GM19193 (cell line): Measurements from ENCODE around the gene MYH9.

ENCODE experiments used
- POLR2A ChIP-seq: IDR thresholded peaks from 4 replicates; pipeline ENCODE4 v1.6.1; 2011; ENCODE audit not compliant: insufficient read depth, insufficient read length; ENCODE audit errors: extremely low read depth

Gene MYH9

DNA sequence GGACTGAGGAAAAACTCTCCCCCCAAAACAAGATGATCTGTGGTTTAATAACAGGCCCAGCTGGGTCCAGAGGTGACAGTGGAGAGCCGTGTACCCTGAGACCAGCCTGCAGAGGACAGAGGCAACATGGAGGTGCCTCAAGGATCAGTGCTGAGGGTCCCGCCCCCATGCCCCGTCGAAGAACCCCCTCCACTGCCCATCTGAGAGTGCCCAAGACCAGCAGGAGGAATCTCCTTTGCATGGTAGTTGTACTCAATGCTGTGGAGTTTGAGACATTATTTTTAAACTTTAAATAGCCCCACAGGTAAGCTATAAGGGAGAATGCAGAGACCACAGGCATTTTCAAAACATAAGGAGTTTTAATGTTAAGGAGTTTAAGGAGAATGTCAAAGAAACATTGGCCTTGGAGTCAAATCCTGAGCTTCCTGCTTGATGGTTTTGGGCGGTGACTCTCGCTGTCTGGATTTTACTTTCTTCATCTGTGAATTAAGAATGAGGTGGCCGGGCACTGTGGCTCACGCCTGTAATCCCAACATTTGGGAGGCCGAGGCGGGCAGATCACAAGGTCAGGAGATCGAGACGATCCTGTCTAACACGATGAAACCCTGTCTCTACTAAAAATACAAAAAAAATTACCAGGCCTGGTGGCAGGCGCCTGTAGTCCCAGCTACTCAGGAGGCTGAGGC, 128.0 kb downstream of the MYH9 start:
- TF ChIP-seq POLR2A = no peak

DNA sequence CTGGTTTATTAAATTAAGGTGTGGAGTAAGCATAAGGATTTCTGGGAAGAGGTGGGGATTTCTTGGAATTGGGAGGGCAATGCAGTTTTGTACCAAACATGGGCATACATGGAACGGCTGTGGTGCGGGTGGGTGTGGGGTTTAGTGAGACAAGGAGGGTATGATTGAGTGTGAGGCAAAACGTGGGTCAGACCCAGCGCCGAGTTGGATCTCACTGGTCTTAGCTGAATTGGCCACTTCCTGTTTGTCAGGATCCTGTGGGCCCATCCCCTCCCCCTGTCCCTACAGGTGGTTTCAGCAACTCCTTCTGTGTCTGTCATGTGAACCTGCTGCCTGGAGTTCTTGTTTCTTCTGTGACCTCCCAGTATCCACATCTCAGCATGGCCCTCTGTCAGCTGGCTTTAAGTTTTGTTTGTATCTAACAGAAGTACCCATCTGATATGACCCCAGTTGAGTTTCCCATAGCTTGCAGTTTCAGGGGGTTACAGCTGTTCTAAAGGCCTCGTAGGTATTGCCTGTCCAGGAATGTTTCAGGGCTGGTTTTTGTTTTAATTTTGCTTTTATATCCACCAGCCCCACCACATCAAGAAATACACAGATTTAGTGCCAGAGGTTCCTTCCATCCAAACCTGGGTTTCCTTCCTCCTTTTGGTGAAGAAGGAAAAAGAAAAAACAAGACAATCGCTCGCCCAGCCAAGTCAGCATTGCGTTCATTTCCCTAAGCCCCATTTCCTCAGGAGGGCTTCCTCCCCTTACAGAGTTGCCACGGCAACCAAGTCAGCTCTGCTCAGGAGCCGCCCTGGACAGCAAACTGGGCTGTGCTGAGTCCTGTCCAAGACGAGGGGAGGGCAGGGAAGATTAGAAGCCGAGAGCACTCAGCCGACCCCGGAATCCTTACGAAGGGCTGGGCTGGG, 128.8 kb downstream of the MYH9 start:
- no peak for TF ChIP-seq POLR2A

DNA sequence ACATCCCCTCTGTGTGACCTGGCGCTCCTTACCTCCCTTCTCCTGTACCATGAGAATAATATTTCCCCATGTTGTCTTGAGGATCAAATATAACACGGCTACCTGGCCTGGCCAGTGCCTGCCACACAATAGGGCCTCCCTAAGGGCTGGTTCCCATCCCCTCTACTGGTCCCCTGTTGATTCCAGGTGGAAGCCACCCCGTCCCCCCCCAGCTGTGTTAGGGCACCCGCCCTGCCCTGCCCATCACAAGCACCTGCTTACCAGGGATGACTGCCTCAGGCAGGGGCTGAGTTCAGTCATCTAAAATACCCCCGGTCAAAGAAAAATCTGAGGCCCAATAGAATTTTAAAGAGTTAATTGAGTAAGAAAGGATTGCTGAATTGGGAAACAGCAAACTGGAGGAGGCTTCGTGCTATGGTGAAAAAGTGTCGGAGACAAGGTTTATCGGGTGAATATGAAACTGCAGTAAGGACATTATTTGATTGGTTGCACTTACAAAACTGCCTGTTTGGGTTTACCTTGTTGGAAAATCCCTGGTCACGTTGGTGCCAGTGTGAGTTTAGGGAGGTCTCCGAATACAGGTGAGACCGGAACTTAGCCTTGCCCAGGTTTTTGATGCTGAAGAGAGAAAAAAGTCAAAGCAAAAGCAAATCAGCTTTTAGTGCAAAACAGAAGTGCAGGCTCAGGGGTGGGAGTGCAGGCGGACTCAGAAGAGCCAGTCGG, 129.7 kb downstream of the MYH9 start:
- no peak for TF ChIP-seq POLR2A

DNA sequence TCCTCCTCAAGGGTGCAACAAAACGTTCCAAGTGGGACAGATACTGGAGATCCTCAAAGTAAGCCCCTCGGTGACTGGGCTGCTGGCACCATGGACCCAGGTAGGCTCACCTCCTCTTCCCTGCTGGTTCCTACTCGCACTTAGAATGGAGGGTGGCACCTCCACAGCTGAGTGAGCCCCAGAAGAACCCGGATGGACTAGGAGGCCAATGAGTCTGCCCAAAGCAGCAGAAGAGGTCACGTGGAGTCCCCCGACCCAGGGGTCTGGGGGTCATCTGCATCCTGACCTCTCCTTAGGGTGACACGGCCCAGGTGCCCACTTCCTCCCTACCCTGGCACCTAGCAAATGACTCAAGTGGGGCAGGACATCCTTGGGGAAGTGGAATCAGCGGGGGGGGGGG, 130.5 kb downstream of the MYH9 start:
- TF ChIP-seq POLR2A = no peak

DNA sequence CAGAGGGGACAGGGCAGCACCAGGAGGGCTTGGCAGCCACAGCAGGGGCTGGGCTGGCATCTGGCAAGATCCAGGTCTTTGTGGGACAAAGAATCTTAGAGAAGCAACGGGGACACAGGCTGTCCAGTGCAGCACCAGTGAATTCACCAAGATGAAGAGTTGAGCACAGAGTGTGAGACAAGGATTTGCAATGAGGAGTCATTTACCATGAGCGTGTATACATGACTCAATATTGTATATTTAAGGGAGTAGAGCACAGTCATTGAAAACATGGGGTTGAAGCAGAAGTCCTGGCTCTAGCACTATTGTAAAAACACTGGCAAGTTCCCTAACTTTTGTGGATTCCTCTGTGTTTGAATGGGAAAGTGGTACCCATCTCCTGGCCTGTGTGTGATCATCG, 131.3 kb downstream of the MYH9 start:
- TF ChIP-seq POLR2A = no peak

DNA sequence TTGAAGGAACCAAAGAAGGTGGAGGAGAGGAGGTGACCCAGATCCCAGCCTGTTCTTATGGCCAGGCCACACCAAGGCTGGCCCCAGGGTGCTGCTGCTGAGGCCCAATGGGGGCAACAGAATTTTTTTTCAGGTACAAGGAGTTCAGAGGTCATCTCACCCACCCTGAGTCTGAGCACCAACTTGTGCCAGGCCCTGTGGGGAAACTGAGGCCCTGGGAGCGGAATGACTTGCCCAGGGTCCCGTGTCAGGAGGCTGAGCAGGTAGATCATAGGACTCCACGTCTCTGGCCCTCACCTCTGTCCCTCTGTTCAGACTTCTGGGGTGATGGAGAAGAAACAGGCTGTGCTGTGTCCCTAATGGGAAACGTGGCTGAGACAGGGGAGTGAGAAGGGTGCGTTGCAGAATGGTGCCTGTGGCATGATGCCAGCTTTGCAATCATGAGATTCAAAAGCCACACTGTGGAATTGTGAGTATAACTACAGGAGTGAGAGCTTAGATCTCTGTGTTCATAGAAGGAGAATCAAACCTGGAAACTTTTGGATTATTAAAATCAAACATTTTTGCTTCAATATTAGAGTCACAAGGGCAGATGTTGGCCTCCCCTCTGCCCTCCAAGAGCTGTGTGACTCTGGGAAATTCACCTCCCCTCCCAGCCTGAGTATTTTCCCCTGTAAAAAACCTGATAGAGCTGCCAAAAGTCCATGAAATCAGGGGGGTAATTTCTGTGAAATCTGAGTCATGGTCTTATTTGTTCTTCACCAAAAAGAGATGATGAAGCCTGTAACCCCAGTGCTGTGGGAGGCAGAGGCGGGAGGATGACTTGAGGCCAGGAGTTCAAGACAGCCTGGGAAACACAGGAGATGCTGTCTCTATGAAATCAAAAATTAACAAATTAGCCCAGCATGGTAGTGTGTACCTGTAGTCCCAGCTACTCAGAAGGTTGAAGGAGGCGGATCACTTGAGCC, 134.0 kb downstream of the MYH9 start:
- TF ChIP-seq POLR2A = no peak

DNA sequence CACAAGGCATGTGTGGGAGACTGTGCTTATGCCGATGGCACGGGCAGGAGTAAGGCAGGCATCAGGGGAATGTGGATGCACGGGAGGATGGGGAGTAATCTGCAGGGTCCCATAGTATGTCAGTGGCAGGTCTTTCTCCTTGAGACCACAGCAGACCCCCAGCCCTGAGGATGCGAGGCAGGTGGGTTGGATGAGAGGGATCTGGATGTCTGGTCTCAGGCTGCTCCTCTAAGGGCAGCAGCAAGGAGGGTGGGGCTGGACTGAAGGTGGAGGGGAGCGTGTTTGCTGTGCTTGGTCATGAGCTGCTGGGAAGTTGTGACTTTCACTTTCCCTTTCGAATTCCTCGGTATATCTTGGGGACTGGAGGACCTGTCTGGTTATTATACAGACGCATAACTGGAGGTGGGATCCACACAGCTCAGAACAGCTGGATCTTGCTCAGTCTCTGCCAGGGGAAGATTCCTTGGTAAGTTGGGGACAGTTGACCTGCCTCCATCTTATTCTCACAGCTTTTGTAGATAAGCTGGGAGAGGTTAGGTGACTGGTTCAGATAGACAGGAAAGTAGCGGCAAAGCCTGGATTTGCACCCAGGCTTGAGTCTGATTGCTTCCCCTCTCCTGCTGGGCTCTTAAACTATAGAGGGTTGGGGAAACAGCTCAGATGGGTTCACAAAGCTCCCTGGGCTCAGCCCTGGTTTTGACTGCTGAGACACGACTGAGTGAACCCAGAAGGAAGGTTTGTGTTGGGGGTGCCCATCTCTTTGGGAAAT, 134.8 kb downstream of the MYH9 start, which contains the start of gene APOL1:
Gene APOL1 (plus strand): TSS at position 380 of the 769 bp plus-strand sequence. CDS start 1,823 bp downstream, outside the sequence.
- TF ChIP-seq POLR2A = peak; percentile 55

DNA sequence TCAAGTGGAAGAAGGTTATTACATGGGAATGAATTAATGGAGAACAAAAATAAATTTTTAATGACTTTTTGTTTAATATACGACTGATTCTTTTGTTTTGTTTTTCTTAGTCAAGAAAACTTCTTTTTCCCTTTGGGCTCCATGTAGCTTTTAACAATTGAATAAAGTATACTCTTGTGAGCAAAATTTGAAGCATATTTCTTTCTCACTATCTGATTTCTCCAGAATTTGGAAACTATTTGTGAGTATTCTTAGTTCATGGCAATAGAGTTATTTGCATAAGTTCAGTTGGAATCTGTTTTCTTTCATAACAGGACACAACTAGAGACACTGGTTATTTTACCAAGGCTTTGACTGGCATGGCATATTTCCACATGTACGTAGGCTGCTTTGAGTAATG, 138.6 kb downstream of the MYH9 start:
- TF ChIP-seq POLR2A = no peak

DNA sequence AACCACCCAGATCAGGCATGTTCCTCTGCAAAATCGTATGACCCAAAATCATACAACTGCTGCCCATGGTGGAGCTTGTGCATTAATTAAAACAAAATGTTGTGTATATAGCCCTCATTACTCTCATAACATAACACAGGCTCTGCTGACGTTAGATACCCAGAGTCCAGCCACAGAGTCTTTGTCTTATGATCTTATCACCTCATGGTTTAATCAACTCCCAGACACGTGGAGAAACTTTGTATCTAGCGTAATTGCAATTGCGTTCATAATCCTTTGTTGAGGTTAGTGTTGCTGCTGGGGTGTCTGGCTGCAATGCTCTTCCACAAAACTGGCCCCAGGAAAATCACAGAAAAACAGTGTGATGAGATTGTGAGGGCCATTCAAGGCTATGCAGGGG, 139.8 kb downstream of the MYH9 start:
- no peak for TF ChIP-seq POLR2A

DNA sequence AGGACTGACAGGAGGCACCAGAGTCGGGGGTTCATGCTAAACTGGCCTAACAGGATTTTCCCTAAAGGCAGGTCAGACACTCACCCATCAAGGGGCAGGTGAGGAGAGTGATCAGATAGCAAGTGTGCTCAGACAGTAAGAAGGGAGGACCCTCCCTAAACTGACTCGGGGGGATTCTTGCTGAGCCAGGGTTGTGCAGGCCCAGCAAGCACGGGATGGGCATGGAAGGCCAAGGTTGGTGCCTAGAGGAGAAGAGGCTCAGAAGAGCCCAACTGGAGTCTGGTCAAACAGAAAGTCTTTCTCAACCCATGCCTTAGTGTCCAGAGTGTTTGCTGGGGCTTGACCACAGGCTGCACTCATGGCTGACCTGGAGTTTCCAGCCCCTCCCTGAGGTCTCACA, 141.0 kb downstream of the MYH9 start:
- no peak for TF ChIP-seq POLR2A

DNA sequence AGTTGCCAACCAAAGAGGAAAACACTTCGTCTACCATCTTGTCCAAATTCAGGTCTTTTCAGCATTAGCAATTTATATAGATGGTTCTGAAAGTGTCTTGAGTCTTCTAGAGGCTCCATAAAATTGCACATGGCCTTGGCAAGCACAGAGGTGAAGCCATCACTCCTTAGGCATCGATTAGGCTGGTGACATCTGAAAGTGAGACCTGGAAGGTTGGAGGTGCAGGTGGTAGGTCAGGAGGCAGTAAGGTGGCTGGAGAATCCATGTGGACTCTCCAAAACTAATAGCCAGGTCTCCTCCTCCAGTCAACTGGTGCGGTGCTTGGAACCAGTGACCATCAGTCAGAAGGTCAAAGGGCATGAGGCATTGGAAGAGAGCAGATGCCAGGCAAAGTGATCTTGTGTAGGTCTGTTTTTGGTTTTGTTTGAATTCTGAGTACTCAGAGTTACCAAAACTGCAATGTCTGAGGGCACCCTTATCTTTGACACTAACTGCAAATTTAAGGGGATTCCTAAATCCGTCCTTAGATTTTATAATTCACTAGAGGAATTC, 141.9 kb downstream of the MYH9 start:
- TF ChIP-seq POLR2A = no peak

DNA sequence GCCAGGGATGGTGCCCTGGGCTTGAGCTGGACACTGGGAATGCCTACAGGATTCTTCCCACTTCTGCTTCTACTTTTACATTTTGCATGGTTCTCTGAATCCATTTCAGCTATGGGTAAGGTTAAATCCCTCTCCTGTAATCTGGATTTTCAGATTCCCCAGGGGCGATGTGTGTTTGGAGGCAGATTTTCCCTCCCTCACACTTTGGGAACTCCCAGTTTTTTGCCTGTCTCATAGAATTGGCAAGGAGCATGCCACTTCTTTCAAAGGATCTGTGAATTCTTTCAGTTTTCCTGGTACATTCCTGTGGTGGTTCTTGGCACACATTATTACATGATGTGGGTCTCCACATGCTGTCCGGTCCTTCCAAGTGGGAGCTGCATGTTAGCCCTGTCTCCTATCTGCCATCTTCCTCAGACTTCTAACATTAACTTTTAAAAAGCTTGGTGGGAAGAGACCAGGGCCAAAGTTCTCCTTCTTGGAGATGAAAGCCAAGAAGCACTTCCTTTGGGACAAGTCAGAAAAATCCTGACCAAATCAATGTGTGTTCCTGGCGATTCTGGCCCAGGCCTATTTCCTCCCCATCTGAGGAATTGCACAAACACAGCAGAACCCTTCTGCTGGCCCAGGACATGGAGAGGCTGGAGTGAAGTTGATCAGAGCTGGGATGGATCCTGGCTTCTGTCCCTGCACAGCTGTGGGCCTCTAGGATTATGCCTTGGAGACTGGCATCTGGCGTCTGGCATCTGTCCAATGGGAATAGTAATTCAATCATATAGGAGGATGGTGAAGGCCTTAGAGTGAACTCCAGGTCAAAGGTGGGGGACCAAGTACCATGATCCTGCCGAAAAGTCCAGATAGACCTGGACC, 143.0 kb downstream of the MYH9 start:
- TF ChIP-seq POLR2A = no peak
